K562 (cell line): ENCODE data around the gene ZNF165. TPM values are rescaled to one million over a fixed set of nuclear protein-coding genes. Genes with fewer than 3 reads are reported as not detected.

ENCODE experiments used
- ATAC-seq: fragments of 200-7000 bp; cut with Tn5 transposase; 3 replicates; pipeline ENCODE4 v1.9.1; 2020; ENCODE audit warnings: moderate library complexity
- BruUV-seq: library from RNA; stranded (reverse); fragments of 400-500 nt; replicated peaks from 2 replicates; lab custom pipeline; 2021; lab: Mats Ljungman, UMichigan
- CTCF ChIA-PET: fragments of 300-600 bp; formaldehyde crosslinking; extraction: SDS; loops from one replicate; lab custom pipeline; 2021; ENCODE audit warnings: low intra/inter-chr PET ratio; lab: Yijun Ruan, JAX
- POLR2A ChIA-PET: fragments of 300-600, 350-650 bp; sonication (Branson Sonifier 250); formaldehyde crosslinking; extraction: SDS; loops from one replicate; lab custom pipeline; 2021; ENCODE audit warnings: antibody characterized with exemption, inconsistent platforms; lab: Yijun Ruan, JAX
- DNase-seq, 4 experiments: peaks; one replicate each; pipeline versions ENCODE4 v3.0.0 to v3.0.0-alpha.2; 2011 to 2018; ENCODE audit warnings: low spot score in 3 of 4, mixed read lengths in 3 of 4; ENCODE audit errors: extremely low read depth in 1 of 4
- FAIRE-seq: peaks from 2 replicates; lab custom pipeline; 2011; peaks lifted over from hg19 to GRCh38; lab: Jason Lieb, UNC
- H2AFZ ChIP-seq: 2 replicates; pipeline ENCODE4 v1.6.0; 2011; ENCODE audit warnings: low read depth, low read length, control low read depth, inconsistent platforms
- H3K27ac ChIP-seq: fragments of 200-600 bp; 3 replicates; pipeline ENCODE4 v1.8.0; 2011; ENCODE audit warnings: low read depth, mild to moderate bottlenecking, control low read depth, inconsistent platforms, low read length, moderate library complexity, mixed read lengths; ENCODE audit errors: extremely low read depth
- H3K27me3 ChIP-seq, 2 experiments: fragments of 300-600 bp in 1 of 2; 2 replicates in 1 of 2; 3 replicates in 1 of 2; pipeline versions ENCODE4 v1.6.0 to v1.8.0; 2011; ENCODE audit warnings: inconsistent platforms in 2 of 2, low read length in 2 of 2, mild to moderate bottlenecking in 1 of 2, mixed read lengths in 1 of 2, moderate library complexity in 1 of 2; ENCODE audit not compliant: control insufficient read depth in 2 of 2, insufficient read depth in 2 of 2
- H3K36me3 ChIP-seq: fragments of 300-600 bp; 3 replicates; pipeline ENCODE4 v1.8.0; 2011; ENCODE audit warnings: mild to moderate bottlenecking, low read length, inconsistent platforms; ENCODE audit not compliant: control insufficient read depth, insufficient read depth
- H3K4me1 ChIP-seq, 2 experiments: fragments of 200-600 bp in 1 of 2; replicated peaks in 1 of 2; 2 replicates in 1 of 2; 3 replicates in 1 of 2; pipeline versions ENCODE4 v1.5.1 to v1.8.0; 2011; ENCODE audit warnings: inconsistent platforms in 2 of 2, low read length in 2 of 2, mild to moderate bottlenecking in 1 of 2, mixed read lengths in 1 of 2, moderate library complexity in 1 of 2; ENCODE audit not compliant: control insufficient read depth in 2 of 2, insufficient read depth in 2 of 2
- H3K4me2 ChIP-seq: 2 replicates; pipeline ENCODE4 v1.6.1; 2011; ENCODE audit warnings: low read length, control low read depth, inconsistent platforms, mixed read lengths; ENCODE audit not compliant: insufficient read depth
- H3K4me3 ChIP-seq: fragments of 200-600 bp; sonication (generic), shearing (Covaris generic); 2 replicates; pipeline ENCODE4 v1.5.1; 2016; ENCODE audit warnings: control low read depth, inconsistent platforms
- H3K79me2 ChIP-seq: fragments of 200-600 bp; 3 replicates; pipeline ENCODE4 v1.8.0; 2011; ENCODE audit warnings: low read length, inconsistent platforms; ENCODE audit not compliant: control insufficient read depth, insufficient read depth
- H3K9ac ChIP-seq, 2 experiments: 2 replicates each; pipeline versions ENCODE4 v1.6.0 to v1.6.1; 2011; ENCODE audit warnings: low read depth in 2 of 2, low read length in 2 of 2, control low read depth in 1 of 2, inconsistent platforms in 1 of 2, mild to moderate bottlenecking in 1 of 2, mixed read lengths in 1 of 2; ENCODE audit not compliant: insufficient read depth in 1 of 2
- H3K9me1 ChIP-seq: one replicate; pipeline ENCODE4 v1.6.0; 2011; ENCODE audit warnings: inconsistent platforms, mild to moderate bottlenecking, low read length, moderate library complexity; ENCODE audit not compliant: control insufficient read depth, insufficient read depth
- H3K9me3 ChIP-seq: replicated peaks from 2 replicates; pipeline ENCODE4 v1.5.1; 2011; ENCODE audit warnings: low read depth, low read length, inconsistent platforms; ENCODE audit not compliant: control insufficient read depth, insufficient read depth
- H4K20me1 ChIP-seq: replicated peaks from 2 replicates; pipeline ENCODE4 v1.6.1; 2011; ENCODE audit warnings: low read length, inconsistent platforms, mixed read lengths; ENCODE audit not compliant: control insufficient read depth, insufficient read depth
- CGGBP1 ChIP-seq: fragments of 250-450 bp; sonication (Bioruptor Pico); IDR thresholded peaks from 2 replicates; pipeline ENCODE4 v1.9.0; 2021; ENCODE audit warnings: mild to moderate bottlenecking
- ELF2 ChIP-seq: fragments of 250-450 bp; sonication (Bioruptor Pico); IDR thresholded peaks from 2 replicates; pipeline ENCODE4 v1.5.0; 2021; ENCODE audit warnings: mild to moderate bottlenecking
- EP300 ChIP-seq: IDR thresholded peaks from 2 replicates; pipeline ENCODE4 v1.6.1; 2012; ENCODE audit warnings: low read length, improper control_type of control experiment
- ETV5 ChIP-seq: sonication (generic); formaldehyde crosslinking; IDR thresholded peaks from 2 replicates; pipeline ENCODE4 v1.4.0; 2020; ENCODE audit warnings: low read depth, mild to moderate bottlenecking, missing genetic modification reagents
- HDAC2 ChIP-seq: fragments of 450-650 bp; IDR thresholded peaks from 2 replicates; pipeline ENCODE4 v1.6.1; 2016; ENCODE audit warnings: mild to moderate bottlenecking
- HMG20A ChIP-seq: fragments of 450-650 bp; formaldehyde crosslinking; conservative IDR thresholded peaks from 2 replicates; pipeline ENCODE4 v1.4.0; 2020; ENCODE audit warnings: mild to moderate bottlenecking, mixed read lengths
- NUFIP1 ChIP-seq: fragments of 450-650 bp; IDR thresholded peaks from 2 replicates; pipeline ENCODE4 v1.6.1; 2018; ENCODE audit not compliant: partially characterized antibody
- RFX1 ChIP-seq: fragments of 450-650 bp; IDR thresholded peaks from 2 replicates; pipeline ENCODE4 v1.6.1; 2016; ENCODE audit warnings: mild to moderate bottlenecking, moderate library complexity
- SRF ChIP-seq, 2 experiments: fragments of 250-450, 450-650 bp in 1 of 2; sonication (Bioruptor Pico) in 1 of 2; sonication (generic) in 1 of 2; formaldehyde crosslinking; IDR thresholded peaks; 2 replicates each; pipeline versions ENCODE4 v1.5.0 to v1.5.1; 2020 to 2022; ENCODE audit warnings: mild to moderate bottlenecking in 1 of 2, missing genetic modification reagents in 1 of 2
- THRA ChIP-seq: fragments of 450-650 bp; IDR thresholded peaks from 2 replicates; pipeline ENCODE4 v1.6.1; 2017; ENCODE audit warnings: mild to moderate bottlenecking, moderate library complexity
- ZBTB26 ChIP-seq: fragments of 450-650 bp; formaldehyde crosslinking; IDR thresholded peaks from 2 replicates; pipeline ENCODE4 v1.4.0; 2022; ENCODE audit warnings: missing genetic modification characterization
- ZHX1 ChIP-seq: fragments of 150-350 bp; conservative IDR thresholded peaks from 2 replicates; pipeline ENCODE4 v1.6.1; 2014; ENCODE audit warnings: low read length
- WGBS: fragments of 100-300 bp; shearing (Covaris generic); methylation state at CpG from one replicate; pipeline ENCODE4 v1.1.6; 2016; ENCODE audit warnings: low coverage, mixed read lengths; ENCODE audit not compliant: insufficient coverage; ENCODE audit errors: missing lambda C conversion rate; 5-methylcytosine and 5-hydroxymethylcytosine counted together
- in situ Hi-C: fragments of 300-500 bp; cut with MboI; formaldehyde crosslinking; loops from 4 replicates; pipeline ENCODE4 v1.15.0; 2018; ENCODE audit warnings: inconsistent platforms, mixed read lengths
- intact Hi-C: fragments of 100-400 bp; cut with micrococcal nuclease; formaldehyde crosslinking; loops from 2 replicates; pipeline ENCODE4 v1.14.2; 2022
- polyA plus RNA-seq, 8 experiments: library from polyadenylated mRNA; depleted of rRNA in 4 of 8; stranded (reverse) in 5 of 8; unstranded in 3 of 8; fragments of >200 nt; fragmentation: Nextera tagmentation in 2 of 8; fragmentation: Illumina TruSeq in 1 of 8; extraction: Ambion mirVana in 2 of 8; extraction: Trizol in 1 of 8; gene quantifications; 2 replicates each; pipeline versions ENCODE4 v1.2.1 to v1.2.3, GENCODE V29; 2011 to 2014; ENCODE audit warnings: inconsistent platforms in 1 of 8, missing spikeins in 1 of 8
- total RNA-seq, 7 experiments: library from RNA; depleted of rRNA in 6 of 7; stranded (reverse); fragments of >200 nt in 6 of 7; fragmentation: Illumina TruSeq in 2 of 7; extraction: Trizol in 2 of 7; gene quantifications; 2 replicates each; pipeline versions ENCODE4 v1.2.1 to v1.2.3, GENCODE V29; 2011 to 2021; ENCODE audit warnings: low replicate concordance in 1 of 7
- TF ChIP-seq, protein P1 (sequence below): fragments of 450-650 bp; formaldehyde crosslinking; IDR thresholded peaks from 2 replicates; pipeline ENCODE4 v1.4.0; 2020; ENCODE audit warnings: mild to moderate bottlenecking, moderate library complexity

Gene ZNF165
- total and polyA plus RNA-seq, 9 of the 15 experiments (the other 6 are each of a cell fraction or from before 2014, with no cell fraction given): 0.82 to 3.6 (median 1.2) TPM

GRCh38 chr6:28080631-28081485 is 490 bp downstream of the ZNF165 start:
- Histone ChIP-seq H4K20me1 (no peaks in the 10 kb centered on the region), H3K4me3 (peak overlapping the region; percentile 96), H3K79me2 (peaks cover 10% of the 10 kb centered on the region; the same call in 2 of the 3 replicates), H2AFZ (peak overlapping the region; percentile 100), H3K36me3 (no peaks in the 10 kb centered on the region; the same call in 2 of the 3 replicates), H3K4me2 (peak overlapping the region; percentile 100), H3K9me3 (no peaks in the 10 kb centered on the region), H3K9me1 (no peaks in the 10 kb centered on the region), H3K4me1 (peaks cover 0 to 2% of the 10 kb centered on the region in 2 experiments; a peak in 4 of 5 replicates), H3K27ac (peak overlapping the region; percentile 94), H3K27me3 (no peaks in the 10 kb centered on the region), H3K9ac (peak overlapping the region; percentile 94 to 95)
- WGBS: 1% methylated on average over 46 of the region's 46 CpGs
- ChIA-PET POLR2A (interaction anchor here (0.6 to 3.5 kb wide), 6 partner anchors 8 to 526 kb away, joined by 3 to 15 read pairs (median 4); no protein-coding TSS in a partner anchor), CTCF (no interaction called here)
- intact Hi-C loops (loop anchor here (2.0 to 5.0 kb wide), 3 partner anchors 24 to 406 kb away; no protein-coding TSS in a partner anchor), in situ Hi-C loops (no loop called here)
- peak; percentile 91 to 99 (median 93) for DNase-seq
- FAIRE-seq: peak; percentile 96
- peak; percentile 91 for ATAC-seq
- TSS peak; percentile 83 for BruUV-seq
- peak; percentile 99 for TF ChIP-seq RFX1
- peak; percentile 94 for TF ChIP-seq ETV5 (CRISPR knock-in tag)
- TF ChIP-seq HDAC2: peak; percentile 95
- TF ChIP-seq THRA: no peak
- peak; percentile 94 for TF ChIP-seq ELF2
- no peak for TF ChIP-seq ZHX1
- TF ChIP-seq ZBTB26 (CRISPR knock-in tag): no peak
- TF ChIP-seq, protein P1, sequence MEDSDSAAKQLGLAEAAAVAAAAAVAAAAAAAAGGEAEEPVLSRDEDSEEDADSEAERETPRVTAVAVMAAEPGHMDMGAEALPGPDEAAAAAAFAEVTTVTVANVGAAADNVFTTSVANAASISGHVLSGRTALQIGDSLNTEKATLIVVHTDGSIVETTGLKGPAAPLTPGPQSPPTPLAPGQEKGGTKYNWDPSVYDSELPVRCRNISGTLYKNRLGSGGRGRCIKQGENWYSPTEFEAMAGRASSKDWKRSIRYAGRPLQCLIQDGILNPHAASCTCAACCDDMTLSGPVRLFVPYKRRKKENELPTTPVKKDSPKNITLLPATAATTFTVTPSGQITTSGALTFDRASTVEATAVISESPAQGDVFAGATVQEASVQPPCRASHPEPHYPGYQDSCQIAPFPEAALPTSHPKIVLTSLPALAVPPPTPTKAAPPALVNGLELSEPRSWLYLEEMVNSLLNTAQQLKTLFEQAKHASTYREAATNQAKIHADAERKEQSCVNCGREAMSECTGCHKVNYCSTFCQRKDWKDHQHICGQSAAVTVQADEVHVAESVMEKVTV (CRISPR knock-in tag): 0 out of 2 replicates have a peak, but pooled peaks have one; percentile 25
- TF ChIP-seq CGGBP1 (CRISPR knock-in tag): peak; percentile 44; the same call in 1 of the 2 replicates
- peak in 1 of 2 experiments; percentile 54; a peak in 1 of 4 replicates for TF ChIP-seq SRF (CRISPR knock-in tag; IDR thresholded peaks at IDR 0.05)
- TF ChIP-seq EP300: peak; percentile 68; the same call in 1 of the 2 replicates
- no peak for TF ChIP-seq HMG20A (CRISPR knock-in tag)
- TF ChIP-seq NUFIP1: no peak
